Kidney capillary endothelial cell (primary cell): ENCODE measurements around the gene CCT4.
"Not testable (repeated sequence)": the region's sequence is repeated elsewhere in the genome, so short reads cannot be mapped to it uniquely, and the experiment has no call there.

ENCODE experiments used
- DNase-seq: peaks from one replicate; pipeline ENCODE4 v3.0.0-alpha.2; 2018; ENCODE audit warnings: low spot score

The CCT4 gene, protein sequence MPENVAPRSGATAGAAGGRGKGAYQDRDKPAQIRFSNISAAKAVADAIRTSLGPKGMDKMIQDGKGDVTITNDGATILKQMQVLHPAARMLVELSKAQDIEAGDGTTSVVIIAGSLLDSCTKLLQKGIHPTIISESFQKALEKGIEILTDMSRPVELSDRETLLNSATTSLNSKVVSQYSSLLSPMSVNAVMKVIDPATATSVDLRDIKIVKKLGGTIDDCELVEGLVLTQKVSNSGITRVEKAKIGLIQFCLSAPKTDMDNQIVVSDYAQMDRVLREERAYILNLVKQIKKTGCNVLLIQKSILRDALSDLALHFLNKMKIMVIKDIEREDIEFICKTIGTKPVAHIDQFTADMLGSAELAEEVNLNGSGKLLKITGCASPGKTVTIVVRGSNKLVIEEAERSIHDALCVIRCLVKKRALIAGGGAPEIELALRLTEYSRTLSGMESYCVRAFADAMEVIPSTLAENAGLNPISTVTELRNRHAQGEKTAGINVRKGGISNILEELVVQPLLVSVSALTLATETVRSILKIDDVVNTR

GRCh38 chr2:61888267-61889055 lies at the start of gene CCT4:
Gene CCT4, minus strand, starts transcription at chr2:61888656. Its CDS starts 149 bp downstream, at chr2:61888507.
- DNase-seq = peak; percentile 78

DNA sequence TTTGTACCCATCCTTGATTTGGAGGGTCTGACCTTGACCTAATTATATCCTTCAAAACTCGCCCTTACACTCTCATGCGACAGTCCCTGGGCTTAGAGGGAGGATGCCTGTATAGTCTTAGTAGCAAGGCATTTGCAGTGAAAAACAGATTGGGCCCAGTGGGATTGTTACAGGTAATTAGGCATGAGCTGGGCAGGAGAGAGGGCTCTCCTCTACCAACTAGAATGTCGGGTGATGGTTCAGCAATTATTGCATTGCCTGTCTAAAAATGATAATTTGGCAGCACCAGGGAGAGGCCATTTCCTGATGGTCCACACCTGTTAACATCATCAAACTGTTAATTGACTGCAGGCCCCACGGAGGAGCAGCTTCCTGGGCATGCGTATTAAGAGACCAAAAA lies 49.4 kb upstream of the CCT4 start:
- no peak for DNase-seq

GRCh38 chr2:61937098-61937497 lies 48.6 kb upstream of the CCT4 start:
- no peak for DNase-seq

DNA sequence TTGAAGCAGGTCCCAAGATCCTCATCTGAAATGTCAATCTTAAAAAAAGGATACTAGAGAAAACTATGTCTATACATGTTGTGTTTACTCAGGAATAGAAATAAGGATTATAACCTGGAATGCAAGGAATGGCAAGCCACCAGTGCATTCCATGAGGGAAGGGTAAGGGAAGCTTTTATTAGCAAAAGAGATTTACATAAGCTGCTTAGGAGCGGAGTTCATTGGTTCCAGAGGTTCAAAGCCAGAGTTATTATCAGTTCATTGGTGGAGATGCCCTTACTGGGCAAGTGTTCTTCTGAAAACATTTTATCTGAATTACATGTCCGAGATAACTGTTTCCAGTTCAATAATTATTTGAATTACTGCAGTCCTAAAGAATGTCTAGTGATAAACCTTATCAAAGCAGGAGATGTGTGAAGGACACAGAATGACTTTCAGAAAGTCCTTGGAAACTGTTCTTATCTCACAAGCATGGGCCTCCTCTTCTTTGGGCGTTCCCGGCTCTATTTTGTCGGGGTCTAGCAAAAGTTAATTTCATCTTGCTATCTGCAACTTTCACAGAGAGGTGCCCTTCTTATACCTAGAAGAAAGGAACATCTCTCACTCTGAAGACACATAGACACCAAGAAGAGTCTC lies 40.5 kb upstream of the CCT4 start:
- no peak for DNase-seq

DNA sequence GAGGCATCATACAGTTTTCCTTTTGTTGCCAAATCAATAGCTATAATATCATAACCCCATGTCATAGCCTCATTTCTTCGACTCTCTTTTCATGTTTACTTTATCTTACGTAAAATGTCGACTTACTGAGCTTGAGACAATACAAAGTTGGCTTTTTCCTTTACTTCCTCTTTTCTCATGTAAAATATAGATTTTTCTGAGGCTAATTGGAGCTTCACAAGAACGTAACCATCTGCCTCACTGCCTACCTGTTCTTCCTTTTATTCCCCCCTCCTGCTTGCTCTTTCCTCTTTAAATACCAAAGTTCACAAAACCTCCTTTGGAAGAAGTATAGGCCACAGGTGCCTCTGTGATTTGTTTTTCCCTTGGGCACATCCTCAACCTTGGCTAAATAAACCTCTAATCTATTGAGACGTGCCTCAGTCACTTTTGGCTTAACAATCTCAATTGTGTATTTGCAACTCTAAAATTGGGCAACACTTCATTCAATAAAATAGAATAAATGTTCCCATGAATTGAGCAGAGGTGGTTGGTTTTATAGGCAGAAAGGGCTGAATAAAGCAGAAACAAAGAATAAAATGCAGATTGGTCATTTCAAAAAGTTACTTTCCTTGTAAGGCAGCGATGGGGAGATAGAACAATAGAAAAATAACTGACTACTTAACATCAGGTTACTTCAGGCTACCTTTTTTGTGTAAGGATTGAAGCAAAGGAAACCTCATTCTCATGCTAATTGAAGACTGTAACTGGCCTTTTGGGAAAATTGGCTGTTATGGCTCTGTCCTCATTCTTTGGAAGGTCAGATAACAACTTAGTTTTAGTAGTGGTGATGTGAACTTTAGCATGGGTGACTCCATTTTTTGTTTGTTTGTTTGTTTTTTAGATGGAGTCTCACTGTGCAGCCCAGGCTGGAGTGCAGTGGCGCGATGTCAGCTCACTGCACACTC lies 38.3 kb upstream of the CCT4 start:
- DNase-seq = no peak

DNA sequence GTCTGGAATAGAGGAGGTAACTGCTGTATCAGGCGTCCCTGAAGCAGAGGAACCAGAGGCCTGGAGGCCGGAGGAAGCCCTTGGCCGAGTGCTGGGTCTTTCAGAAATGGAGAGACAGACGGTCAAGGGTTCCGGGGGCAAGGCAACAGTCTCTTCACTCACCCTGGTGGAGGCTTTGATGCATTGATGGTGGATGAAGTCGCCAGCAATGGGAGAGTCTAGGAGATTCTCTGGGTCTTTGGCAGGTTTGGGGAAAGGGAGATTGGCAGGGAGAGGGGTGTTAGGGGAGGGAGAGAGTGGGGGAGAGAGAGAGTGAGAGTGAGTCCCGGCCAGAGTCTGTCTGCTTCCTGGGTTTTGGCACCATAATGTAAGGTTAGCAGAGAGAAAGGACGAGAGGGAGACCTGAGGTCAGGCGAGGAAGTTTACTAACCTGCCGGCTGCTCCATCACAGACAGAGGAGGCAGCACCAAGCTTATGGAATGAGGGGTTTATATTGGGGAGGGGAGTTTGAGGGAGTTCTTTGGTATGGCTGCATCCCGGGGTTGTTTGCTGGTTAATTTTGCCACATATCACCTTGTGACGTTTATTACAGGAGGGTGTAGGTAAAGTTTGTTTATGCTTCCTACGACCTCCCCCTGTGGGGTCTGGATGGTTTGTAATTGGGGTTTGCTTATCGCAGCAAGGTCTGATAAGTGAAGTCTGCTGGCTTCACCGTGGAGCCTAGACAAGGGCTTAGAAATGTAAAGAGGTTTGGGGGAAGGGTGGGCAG lies 36.6 kb upstream of the CCT4 start:
- DNase-seq = no peak

- DNase-seq = no peak
Measured at GRCh38 chr2:61922714-61923113, 34.3 kb upstream of the CCT4 start.

- no peak for DNase-seq
Measured at GRCh38 chr2:61920548-61920947, 32.1 kb upstream of the CCT4 start.

- not testable (repeated sequence) for DNase-seq
Measured at GRCh38 chr2:61914794-61915193, 26.3 kb upstream of the CCT4 start.

DNA sequence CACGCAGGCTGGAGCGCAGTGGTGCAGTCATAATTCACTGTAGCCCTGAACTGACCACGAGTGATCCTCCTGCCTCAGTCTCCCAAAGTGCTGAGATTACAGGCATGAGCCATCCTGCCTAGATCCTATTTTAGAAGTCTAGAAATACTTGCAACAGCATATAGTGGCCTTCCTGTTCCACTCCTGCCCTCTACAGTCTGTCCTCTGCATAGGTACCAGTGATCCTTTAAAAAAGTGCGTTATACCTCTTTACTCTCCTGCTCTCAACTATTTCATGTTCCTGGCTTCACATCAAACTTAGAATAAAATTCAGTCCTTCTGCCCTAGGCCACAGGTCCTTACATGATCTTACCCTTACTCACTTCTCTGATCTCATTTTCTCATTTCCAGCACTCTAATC lies 23.1 kb upstream of the CCT4 start:
- DNase-seq = no peak

- no peak for DNase-seq
Measured at GRCh38 chr2:61910603-61911002, 22.1 kb upstream of the CCT4 start.

DNA sequence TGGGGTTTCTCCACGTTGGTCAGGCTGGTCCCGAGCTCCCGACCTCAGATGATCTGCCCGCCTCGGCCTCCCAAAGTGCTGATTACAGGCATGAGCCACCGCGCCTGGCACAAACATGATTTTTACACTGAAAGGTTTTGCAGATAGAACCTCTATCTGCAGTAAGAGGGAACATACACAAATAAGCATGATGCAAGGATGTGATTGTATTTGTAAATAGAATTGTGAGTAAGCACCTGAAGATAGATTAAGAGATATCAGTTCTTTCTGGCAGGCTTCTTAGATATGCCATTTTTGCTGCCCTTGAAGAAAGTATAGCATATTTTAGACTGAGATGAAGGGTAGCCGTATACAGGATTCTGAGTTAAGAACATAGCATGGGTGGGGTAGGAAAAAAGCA lies 20.7 kb upstream of the CCT4 start:
- no peak for DNase-seq

GRCh38 chr2:61906186-61906470 lies 17.7 kb upstream of the CCT4 start:
- no peak for DNase-seq

- DNase-seq = peak; percentile 52
Measured at GRCh38 chr2:61905372-61906185, 17.1 kb upstream of the CCT4 start, which contains the start of gene COMMD1. Gene COMMD1, plus strand, starts transcription at chr2:61905674. Its CDS starts 5 bp downstream, at chr2:61905679.

DNA sequence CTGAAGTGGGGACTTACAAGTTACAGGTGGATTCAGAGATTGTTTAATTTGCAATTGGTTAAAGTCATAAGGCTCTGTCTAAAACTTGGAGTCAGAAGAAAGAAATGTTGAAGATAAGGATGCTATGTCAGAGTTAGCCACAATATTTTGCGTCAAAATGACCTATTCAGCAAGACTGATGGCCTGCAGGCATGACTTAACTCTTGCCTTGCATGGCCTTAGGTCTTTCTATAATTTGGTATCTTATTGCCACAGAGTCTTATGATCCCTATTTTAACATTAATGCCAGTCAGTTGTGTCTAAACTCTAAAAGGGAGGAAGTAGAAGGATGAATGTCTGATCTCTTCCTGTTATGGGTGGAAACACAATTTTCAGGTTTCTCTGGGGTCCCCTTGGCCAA lies 11.8 kb upstream of the CCT4 start:
- DNase-seq = no peak

DNA sequence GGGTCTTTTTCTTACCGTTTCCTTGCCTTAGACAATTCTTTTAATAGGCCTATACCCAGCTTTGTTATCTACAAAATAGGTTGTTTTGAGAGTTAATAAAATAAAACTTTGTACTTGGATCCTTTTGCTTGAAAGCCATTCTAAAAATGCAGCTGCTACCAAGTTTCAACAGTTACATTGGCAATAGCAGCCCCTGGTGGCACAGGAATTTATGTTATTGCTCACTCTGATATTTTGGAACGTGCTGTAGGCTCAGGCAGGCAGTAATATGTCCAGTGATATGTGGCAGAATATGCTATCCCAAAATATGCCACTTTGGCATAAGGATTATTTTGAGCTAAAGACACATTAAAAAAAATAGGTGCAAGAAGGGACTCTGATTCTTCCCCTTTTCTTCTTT lies 10.4 kb upstream of the CCT4 start:
- DNase-seq = no peak

GRCh38 chr2:61887717-61888266 lies 664 bp downstream of the CCT4 start:
- peak; percentile 37 for DNase-seq

GRCh38 chr2:61885896-61886603 lies 2.4 kb downstream of the CCT4 start:
- DNase-seq = no peak

GRCh38 chr2:61882850-61883249 lies 5.6 kb downstream of the CCT4 start:
- DNase-seq = no peak
